Nephron progenitor cell (in vitro differentiated cells): Measurements from ENCODE around the gene LPAR1.

Experiments
- DNase-seq: peaks from one replicate; pipeline ENCODE4 v3.0.0; 2021
- H3K27ac Mint-ChIP-seq: 2 replicates; pipeline ENCODE4 v1.8.0; 2021; ENCODE audit warnings: mild to moderate bottlenecking, moderate library complexity, mixed read lengths
- H3K27me3 Mint-ChIP-seq: 2 replicates; pipeline ENCODE4 v1.8.0; 2021; ENCODE audit warnings: mild to moderate bottlenecking, low read depth, mixed read lengths; ENCODE audit not compliant: poor library complexity
- H3K36me3 Mint-ChIP-seq: 2 replicates; pipeline ENCODE4 v1.8.0; 2021; ENCODE audit warnings: low read depth, mixed read lengths
- H3K4me1 Mint-ChIP-seq: 2 replicates; pipeline ENCODE4 v1.8.0; 2021; ENCODE audit warnings: mixed read lengths
- H3K4me3 Mint-ChIP-seq: 2 replicates; pipeline ENCODE4 v1.8.0; 2021; ENCODE audit warnings: mild to moderate bottlenecking, moderate library complexity, mixed read lengths
- H3K9me3 Mint-ChIP-seq: 2 replicates; pipeline ENCODE4 v1.8.0; 2021; ENCODE audit warnings: mild to moderate bottlenecking, moderate library complexity, mixed read lengths
- CTCF ChIP-seq: fragments of 200-600 bp; sonication (generic); IDR thresholded peaks from 2 replicates; pipeline ENCODE4 v1.5.0; 2021; ENCODE audit warnings: antibody characterized with exemption

Gene LPAR1

GRCh38 chr9:110997847-110998246, 40.4 kb downstream of the LPAR1 start:
- H3K36me3 Mint-ChIP-seq: no peaks in the 10 kb centered on the region

GRCh38 chr9:110996436-110997220, 41.6 kb downstream of the LPAR1 start:
- no peak for DNase-seq
- Mint-ChIP-seq H3K9me3 (peaks cover 5% of the 10 kb centered on the region), H3K36me3 (no peaks in the 10 kb centered on the region), H3K27ac (no peak overlapping the region), H3K4me3 (no peak overlapping the region), H3K4me1 (no peaks in the 10 kb centered on the region), H3K27me3 (no peaks in the 10 kb centered on the region)
- TF ChIP-seq CTCF: no peak

More at GRCh38 chr9:110997847-110998246, 40.4 kb downstream of the LPAR1 start:
- DNase-seq: no peak
- peaks cover 5% of the 10 kb centered on the region for H3K9me3 Mint-ChIP-seq
- no peaks in the 10 kb centered on the region for H3K27me3 Mint-ChIP-seq
- no peaks in the 10 kb centered on the region for H3K4me1 Mint-ChIP-seq
- H3K27ac Mint-ChIP-seq: no peak overlapping the region
- TF ChIP-seq CTCF: no peak
- no peak overlapping the region for H3K4me3 Mint-ChIP-seq

GRCh38 chr9:110995420-110996340, 42.6 kb downstream of the LPAR1 start:
- no peak for TF ChIP-seq CTCF
- Mint-ChIP-seq H3K4me3 (no peak overlapping the region), H3K4me1 (no peaks in the 10 kb centered on the region), H3K27me3 (no peaks in the 10 kb centered on the region), H3K27ac (no peak overlapping the region), H3K9me3 (peaks cover 10% of the 10 kb centered on the region), H3K36me3 (no peaks in the 10 kb centered on the region)
- no peak for DNase-seq

GRCh38 chr9:110994771-110995241, 43.5 kb downstream of the LPAR1 start:
- Mint-ChIP-seq H3K9me3 (peaks cover 10% of the 10 kb centered on the region), H3K36me3 (no peaks in the 10 kb centered on the region), H3K4me1 (no peaks in the 10 kb centered on the region), H3K27me3 (no peaks in the 10 kb centered on the region), H3K27ac (no peak overlapping the region), H3K4me3 (no peak overlapping the region)
- no peak for DNase-seq
- TF ChIP-seq CTCF: no peak

- TF ChIP-seq CTCF: no peak
- Mint-ChIP-seq H3K4me3 (no peak overlapping the region), H3K27me3 (no peaks in the 10 kb centered on the region), H3K36me3 (no peaks in the 10 kb centered on the region), H3K27ac (no peak overlapping the region), H3K4me1 (no peaks in the 10 kb centered on the region), H3K9me3 (peaks cover 22% of the 10 kb centered on the region)
- no peak for DNase-seq
These were observed 47.8 kb downstream of the LPAR1 start for GRCh38 chr9:110990481-110990880.
